SK-N-SH (cell line): ENCODE results near the gene INTS1. TPM values are rescaled to one million over a fixed set of nuclear protein-coding genes. Genes with fewer than 3 reads are reported as not detected.

Experiments
- CHD2 ChIP-seq: fragments of 150-350 bp; IDR thresholded peaks from 2 replicates; pipeline ENCODE4 v1.6.1; 2018; ENCODE audit warnings: low read length; ENCODE audit not compliant: partially characterized antibody
- EP300 ChIP-seq, 2 experiments: IDR thresholded peaks; 2 replicates each; pipeline versions ENCODE4 v1.4.0 to v1.6.1; 2012; ENCODE audit warnings: borderline replicate concordance in 1 of 2, low read depth in 1 of 2, low read length in 1 of 2
- EZH2phosphoT487 ChIP-seq: fragments of 200-600 bp; sonication (generic); IDR thresholded peaks from 2 replicates; pipeline ENCODE4 v1.6.1; 2017; ENCODE audit warnings: low read depth, mixed run types, mild to moderate bottlenecking, antibody characterized with exemption, moderate library complexity, borderline replicate concordance
- FOXJ3 ChIP-seq: sonication (generic); formaldehyde crosslinking; IDR thresholded peaks from 2 replicates; pipeline ENCODE4 v1.5.1; 2020; ENCODE audit warnings: mild to moderate bottlenecking, missing genetic modification reagents
- FOXM1 ChIP-seq: IDR thresholded peaks from 2 replicates; pipeline ENCODE4 v1.4.0; 2012; ENCODE audit warnings: low read depth, mild to moderate bottlenecking
- POLR2AphosphoS5 ChIP-seq: IDR thresholded peaks from 2 replicates; pipeline ENCODE4 v1.6.1; 2012; ENCODE audit warnings: low read depth, low read length
- SIN3A ChIP-seq: IDR thresholded peaks from 2 replicates; pipeline ENCODE4 v1.6.1; 2012; ENCODE audit warnings: low read depth, mild to moderate bottlenecking, low read length, moderate library complexity, borderline replicate concordance
- TEAD4 ChIP-seq: IDR thresholded peaks from 2 replicates; pipeline ENCODE4 v1.4.0; 2012; ENCODE audit warnings: mild to moderate bottlenecking, borderline replicate concordance; ENCODE audit not compliant: insufficient read depth
- polyA plus RNA-seq, 3 experiments: library from polyadenylated mRNA; depleted of rRNA; stranded (reverse); fragments of >200 nt; gene quantifications; 2 replicates each; pipeline ENCODE4 v1.2.3, GENCODE V29; 2012
- TF ChIP-seq, protein P1 (sequence below): IDR thresholded peaks from 2 replicates; pipeline ENCODE4 v1.4.0; 2012; ENCODE audit warnings: low read depth, borderline replicate concordance
- TF ChIP-seq, protein P2 (sequence below): fragments of 150-350 bp; IDR thresholded peaks from 2 replicates; pipeline ENCODE4 v1.6.1; 2016; ENCODE audit warnings: mild to moderate bottlenecking, low read depth, low read length
- TF ChIP-seq, protein P3 (sequence below): IDR thresholded peaks from 2 replicates; pipeline ENCODE4 v1.6.1; 2012; ENCODE audit warnings: mild to moderate bottlenecking, low read depth, low read length, moderate library complexity
- TF ChIP-seq, protein P4 (sequence below): IDR thresholded peaks from 2 replicates; pipeline ENCODE4; 2012
- TF ChIP-seq, protein P5 (sequence below): fragments of 200-600 bp; sonication (generic); IDR thresholded peaks from 2 replicates; pipeline ENCODE4 v1.6.1; 2017; ENCODE audit warnings: antibody characterized with exemption, mild to moderate bottlenecking, moderate library complexity

Gene INTS1
- polyA plus RNA-seq, 1 of the 3 experiments (the other 2 are of a cell fraction) = 48.1 TPM

DNA sequence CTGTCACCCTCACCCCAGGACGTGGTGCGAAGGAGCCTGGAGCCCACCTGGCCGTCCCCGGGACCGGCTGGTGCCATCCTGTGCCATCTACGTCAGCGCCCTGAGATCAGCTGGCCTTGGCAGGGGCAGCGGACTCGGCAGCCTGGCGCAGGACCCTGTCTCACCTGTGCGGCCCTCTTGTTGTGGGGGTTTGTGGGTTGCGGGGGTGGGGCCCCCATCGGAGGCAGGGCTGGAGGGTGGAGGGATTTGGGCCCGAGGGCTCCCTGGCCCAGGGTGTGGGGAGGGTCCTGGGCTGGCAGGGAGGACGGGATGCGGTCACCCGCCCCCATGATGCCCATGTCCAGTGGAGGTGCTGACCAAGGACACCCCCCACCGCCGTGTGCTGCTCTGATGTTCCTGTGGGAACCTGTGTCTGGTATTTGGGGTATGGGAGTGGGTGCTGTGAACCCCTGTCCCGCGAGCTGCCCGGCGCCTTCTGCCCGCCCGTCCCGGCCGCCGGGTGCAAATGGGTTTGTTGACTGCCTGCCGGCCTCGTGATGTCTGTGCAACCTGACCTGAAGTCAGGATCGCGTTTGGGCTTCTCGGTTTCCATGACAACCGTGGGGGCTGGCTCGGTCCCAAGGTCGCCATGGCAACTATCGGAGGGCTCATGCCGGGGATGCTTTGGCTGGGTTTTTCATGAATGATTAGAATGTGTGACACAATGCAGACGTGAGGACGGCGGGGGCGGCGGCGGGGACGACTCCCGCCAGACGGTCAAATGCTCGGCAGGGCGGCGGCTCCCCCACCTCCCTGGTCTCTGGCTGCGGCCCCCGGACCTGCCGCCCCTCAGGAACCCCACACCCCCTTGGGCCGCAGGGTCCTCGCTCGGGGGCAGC, 33.6 kb upstream of the INTS1 start (continued):
- peak; percentile 79 for TF ChIP-seq CHD2
- TF ChIP-seq TEAD4 = peak; percentile 88; the same call in 1 of the 2 replicates
- peak; percentile 35; the same call in 1 of the 2 replicates for TF ChIP-seq POLR2AphosphoS5
- no peak for TF ChIP-seq EZH2phosphoT487
- TF ChIP-seq FOXJ3 (CRISPR knock-in tag) = no peak
- TF ChIP-seq FOXM1 = no peak
- TF ChIP-seq, protein P1, sequence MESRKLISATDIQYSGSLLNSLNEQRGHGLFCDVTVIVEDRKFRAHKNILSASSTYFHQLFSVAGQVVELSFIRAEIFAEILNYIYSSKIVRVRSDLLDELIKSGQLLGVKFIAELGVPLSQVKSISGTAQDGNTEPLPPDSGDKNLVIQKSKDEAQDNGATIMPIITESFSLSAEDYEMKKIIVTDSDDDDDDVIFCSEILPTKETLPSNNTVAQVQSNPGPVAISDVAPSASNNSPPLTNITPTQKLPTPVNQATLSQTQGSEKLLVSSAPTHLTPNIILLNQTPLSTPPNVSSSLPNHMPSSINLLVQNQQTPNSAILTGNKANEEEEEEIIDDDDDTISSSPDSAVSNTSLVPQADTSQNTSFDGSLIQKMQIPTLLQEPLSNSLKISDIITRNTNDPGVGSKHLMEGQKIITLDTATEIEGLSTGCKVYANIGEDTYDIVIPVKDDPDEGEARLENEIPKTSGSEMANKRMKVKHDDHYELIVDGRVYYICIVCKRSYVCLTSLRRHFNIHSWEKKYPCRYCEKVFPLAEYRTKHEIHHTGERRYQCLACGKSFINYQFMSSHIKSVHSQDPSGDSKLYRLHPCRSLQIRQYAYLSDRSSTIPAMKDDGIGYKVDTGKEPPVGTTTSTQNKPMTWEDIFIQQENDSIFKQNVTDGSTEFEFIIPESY = no peak
- peak; percentile 75; the same call in 1 of the 2 replicates for TF ChIP-seq SIN3A
- TF ChIP-seq, protein P2, sequence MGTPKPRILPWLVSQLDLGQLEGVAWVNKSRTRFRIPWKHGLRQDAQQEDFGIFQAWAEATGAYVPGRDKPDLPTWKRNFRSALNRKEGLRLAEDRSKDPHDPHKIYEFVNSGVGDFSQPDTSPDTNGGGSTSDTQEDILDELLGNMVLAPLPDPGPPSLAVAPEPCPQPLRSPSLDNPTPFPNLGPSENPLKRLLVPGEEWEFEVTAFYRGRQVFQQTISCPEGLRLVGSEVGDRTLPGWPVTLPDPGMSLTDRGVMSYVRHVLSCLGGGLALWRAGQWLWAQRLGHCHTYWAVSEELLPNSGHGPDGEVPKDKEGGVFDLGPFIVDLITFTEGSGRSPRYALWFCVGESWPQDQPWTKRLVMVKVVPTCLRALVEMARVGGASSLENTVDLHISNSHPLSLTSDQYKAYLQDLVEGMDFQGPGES = no peak
- TF ChIP-seq, protein P3, sequence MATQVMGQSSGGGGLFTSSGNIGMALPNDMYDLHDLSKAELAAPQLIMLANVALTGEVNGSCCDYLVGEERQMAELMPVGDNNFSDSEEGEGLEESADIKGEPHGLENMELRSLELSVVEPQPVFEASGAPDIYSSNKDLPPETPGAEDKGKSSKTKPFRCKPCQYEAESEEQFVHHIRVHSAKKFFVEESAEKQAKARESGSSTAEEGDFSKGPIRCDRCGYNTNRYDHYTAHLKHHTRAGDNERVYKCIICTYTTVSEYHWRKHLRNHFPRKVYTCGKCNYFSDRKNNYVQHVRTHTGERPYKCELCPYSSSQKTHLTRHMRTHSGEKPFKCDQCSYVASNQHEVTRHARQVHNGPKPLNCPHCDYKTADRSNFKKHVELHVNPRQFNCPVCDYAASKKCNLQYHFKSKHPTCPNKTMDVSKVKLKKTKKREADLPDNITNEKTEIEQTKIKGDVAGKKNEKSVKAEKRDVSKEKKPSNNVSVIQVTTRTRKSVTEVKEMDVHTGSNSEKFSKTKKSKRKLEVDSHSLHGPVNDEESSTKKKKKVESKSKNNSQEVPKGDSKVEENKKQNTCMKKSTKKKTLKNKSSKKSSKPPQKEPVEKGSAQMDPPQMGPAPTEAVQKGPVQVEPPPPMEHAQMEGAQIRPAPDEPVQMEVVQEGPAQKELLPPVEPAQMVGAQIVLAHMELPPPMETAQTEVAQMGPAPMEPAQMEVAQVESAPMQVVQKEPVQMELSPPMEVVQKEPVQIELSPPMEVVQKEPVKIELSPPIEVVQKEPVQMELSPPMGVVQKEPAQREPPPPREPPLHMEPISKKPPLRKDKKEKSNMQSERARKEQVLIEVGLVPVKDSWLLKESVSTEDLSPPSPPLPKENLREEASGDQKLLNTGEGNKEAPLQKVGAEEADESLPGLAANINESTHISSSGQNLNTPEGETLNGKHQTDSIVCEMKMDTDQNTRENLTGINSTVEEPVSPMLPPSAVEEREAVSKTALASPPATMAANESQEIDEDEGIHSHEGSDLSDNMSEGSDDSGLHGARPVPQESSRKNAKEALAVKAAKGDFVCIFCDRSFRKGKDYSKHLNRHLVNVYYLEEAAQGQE = no peak
- TF ChIP-seq EP300 (IDR thresholded peaks at IDR 0.05; ENCODE audit: borderline replicate concordance in 1 of 2, low read depth in 1 of 2, low read length in 1 of 2) = peak in 1 of 2 experiments; percentile 66; a peak in 3 of 4 replicates
- TF ChIP-seq, protein P4, sequence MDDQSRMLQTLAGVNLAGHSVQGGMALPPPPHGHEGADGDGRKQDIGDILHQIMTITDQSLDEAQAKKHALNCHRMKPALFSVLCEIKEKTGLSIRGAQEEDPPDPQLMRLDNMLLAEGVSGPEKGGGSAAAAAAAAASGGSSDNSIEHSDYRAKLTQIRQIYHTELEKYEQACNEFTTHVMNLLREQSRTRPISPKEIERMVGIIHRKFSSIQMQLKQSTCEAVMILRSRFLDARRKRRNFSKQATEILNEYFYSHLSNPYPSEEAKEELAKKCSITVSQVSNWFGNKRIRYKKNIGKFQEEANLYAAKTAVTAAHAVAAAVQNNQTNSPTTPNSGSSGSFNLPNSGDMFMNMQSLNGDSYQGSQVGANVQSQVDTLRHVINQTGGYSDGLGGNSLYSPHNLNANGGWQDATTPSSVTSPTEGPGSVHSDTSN = peak; percentile 81
- TF ChIP-seq, protein P5, sequence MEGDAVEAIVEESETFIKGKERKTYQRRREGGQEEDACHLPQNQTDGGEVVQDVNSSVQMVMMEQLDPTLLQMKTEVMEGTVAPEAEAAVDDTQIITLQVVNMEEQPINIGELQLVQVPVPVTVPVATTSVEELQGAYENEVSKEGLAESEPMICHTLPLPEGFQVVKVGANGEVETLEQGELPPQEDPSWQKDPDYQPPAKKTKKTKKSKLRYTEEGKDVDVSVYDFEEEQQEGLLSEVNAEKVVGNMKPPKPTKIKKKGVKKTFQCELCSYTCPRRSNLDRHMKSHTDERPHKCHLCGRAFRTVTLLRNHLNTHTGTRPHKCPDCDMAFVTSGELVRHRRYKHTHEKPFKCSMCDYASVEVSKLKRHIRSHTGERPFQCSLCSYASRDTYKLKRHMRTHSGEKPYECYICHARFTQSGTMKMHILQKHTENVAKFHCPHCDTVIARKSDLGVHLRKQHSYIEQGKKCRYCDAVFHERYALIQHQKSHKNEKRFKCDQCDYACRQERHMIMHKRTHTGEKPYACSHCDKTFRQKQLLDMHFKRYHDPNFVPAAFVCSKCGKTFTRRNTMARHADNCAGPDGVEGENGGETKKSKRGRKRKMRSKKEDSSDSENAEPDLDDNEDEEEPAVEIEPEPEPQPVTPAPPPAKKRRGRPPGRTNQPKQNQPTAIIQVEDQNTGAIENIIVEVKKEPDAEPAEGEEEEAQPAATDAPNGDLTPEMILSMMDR = no peak
- TF ChIP-seq, all 33 proteins: peak for 16
